ENCODE data around the gene ZBP1.

Gene ZBP1

GRCh38 chr20:57615445-57615811, 4.8 kb downstream of the ZBP1 start:
- TF ChIP-seq CTCF (IDR thresholded peaks at IDR 0.05; ENCODE audit: control extremely low read depth, extremely low read depth, low read depth, missing control alignments) = no peak
- ChIA-PET CTCF (interaction anchor here (0.8 to 1.3 kb wide), 7 partner anchors 10 to 594 kb away, joined by 3 to 4 read pairs (median 3); no protein-coding TSS in a partner anchor), POLR2A (no interaction called here)
- DNase-seq (ENCODE audit: extremely low spot score) = peak; percentile 1

GRCh38 chr20:57614490-57615444, 5.5 kb downstream of the ZBP1 start:
- TF ChIP-seq CTCF (IDR thresholded peaks at IDR 0.05; ENCODE audit: control extremely low read depth, extremely low read depth, low read depth, missing control alignments) = no peak
- POLR2A ChIA-PET = no interaction called here
- DNase-seq (ENCODE audit: extremely low spot score) = peak; percentile 3
- CTCF ChIA-PET = interaction anchor here (0.8 to 1.3 kb wide), 5 partner anchors 13 to 595 kb away, joined by 3 to 4 read pairs (median 3); no protein-coding TSS in a partner anchor

GRCh38 chr20:57613481-57613921, 6.7 kb downstream of the ZBP1 start:
- no peak for TF ChIP-seq CTCF (IDR thresholded peaks at IDR 0.05; ENCODE audit: control extremely low read depth, extremely low read depth, low read depth, missing control alignments)
- ChIA-PET CTCF (interaction anchor here (1.4 kb wide), 1 partner anchor 9 kb away, joined by 5 read pairs; no protein-coding TSS in a partner anchor), POLR2A (no interaction called here)
- DNase-seq (ENCODE audit: extremely low spot score) = peak; percentile 3

GRCh38 chr20:57612916-57613315, 7.3 kb downstream of the ZBP1 start:
- ChIA-PET POLR2A (no interaction called here), CTCF (interaction anchor here (1.4 kb wide), 1 partner anchor 10 kb away, joined by 5 read pairs; no protein-coding TSS in a partner anchor)
- TF ChIP-seq CTCF (IDR thresholded peaks at IDR 0.05; ENCODE audit: control extremely low read depth, extremely low read depth, low read depth, missing control alignments) = no peak
- DNase-seq (ENCODE audit: extremely low spot score) = peak; percentile 6

- no peak for TF ChIP-seq CTCF (IDR thresholded peaks at IDR 0.05; ENCODE audit: control extremely low read depth, extremely low read depth, low read depth, missing control alignments)
- peak; percentile 5 for DNase-seq (ENCODE audit: extremely low spot score)
- POLR2A ChIA-PET = no interaction called here
- CTCF ChIA-PET = interaction anchor here (1.4 to 1.6 kb wide), 2 partner anchors 8 to 10 kb away, joined by 3 to 5 read pairs; no protein-coding TSS in a partner anchor
These were observed 7.8 kb downstream of the ZBP1 start for GRCh38 chr20:57612436-57612835.

GRCh38 chr20:57611586-57612311, 8.5 kb downstream of the ZBP1 start:
- POLR2A ChIA-PET = no interaction called here
- TF ChIP-seq CTCF (IDR thresholded peaks at IDR 0.05; ENCODE audit: control extremely low read depth, extremely low read depth, low read depth, missing control alignments) = no peak
- DNase-seq (ENCODE audit: extremely low spot score) = peak; percentile 5
- CTCF ChIA-PET = interaction anchor here (1.1 to 1.6 kb wide), 2 partner anchors 9 to 10 kb away, joined by 3 to 5 read pairs; no protein-coding TSS in a partner anchor

All from GM10248 (cell line).